T-helper 1 cell treated with Interleukin-12 subunit alpha and Interleukin-12 subunit beta and Interleukin-4 antibody, amounts not matched to agents 30 ng/mL and 1 ng/mL, for 36 hours (primary cell): ENCODE data around the gene POLD1. TPM values are rescaled to one million over a fixed set of nuclear protein-coding genes. Genes with fewer than 3 reads are reported as not detected.

ENCODE experiments used
- intact Hi-C: fragments of 100-400 bp; cut with micrococcal nuclease; formaldehyde crosslinking; loops from one replicate; pipeline ENCODE4 v1.15.1; 2024
- total RNA-seq: library from RNA; stranded (reverse); gene quantifications from 2 replicates; pipeline ENCODE4 v1.2.3, GENCODE V29; 2022

The POLD1 gene
- total RNA-seq, 1 donor from 2014 or later, result 105 TPM

- intact Hi-C loops, result no loop called here
Measured at GRCh38 chr19:50362656-50363424, 21.3 kb upstream of the POLD1 start.

DNA sequence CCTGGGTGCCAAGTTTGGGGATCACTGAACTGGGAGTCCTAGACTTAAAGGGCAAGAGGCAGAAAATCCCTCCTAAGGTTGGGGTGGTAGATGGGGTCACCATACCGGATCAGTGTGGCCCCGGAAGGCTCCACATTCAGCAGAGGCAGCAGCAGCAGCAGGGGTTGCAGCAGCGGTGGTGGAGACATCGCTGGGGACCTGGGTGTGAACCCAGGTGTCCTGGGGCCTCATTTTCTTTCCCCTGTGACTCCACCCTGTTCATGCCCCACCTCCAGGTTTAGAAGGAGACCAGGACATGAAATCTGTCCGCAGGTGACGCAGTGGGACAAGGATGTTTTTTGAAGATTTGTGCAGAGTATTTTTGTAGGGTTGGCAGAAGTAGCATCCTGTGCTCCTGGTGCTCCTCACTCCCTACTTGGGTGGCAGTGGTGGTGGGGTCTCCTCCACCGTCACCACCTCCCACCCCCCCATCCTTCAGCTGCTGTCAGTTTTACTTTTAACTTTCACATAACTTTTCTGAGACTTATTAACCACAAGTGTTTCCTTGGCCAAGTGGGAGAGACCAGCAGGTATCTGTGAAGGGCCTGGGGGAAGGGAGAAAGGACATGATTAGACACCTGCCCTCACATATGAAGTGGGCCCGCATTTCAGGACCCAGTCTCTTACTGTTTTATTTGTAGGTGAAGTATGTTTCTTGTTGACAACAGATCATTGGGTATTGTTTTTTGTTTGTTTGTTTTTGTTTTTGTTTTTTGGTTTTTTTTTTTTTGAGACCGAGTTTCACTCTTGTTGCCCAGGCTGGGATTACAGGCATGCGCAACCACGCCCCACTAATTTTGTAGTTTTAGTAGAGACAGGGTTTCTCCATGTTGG is 18.5 kb upstream of the POLD1 start, which contains the start of gene NAPSA:
Gene NAPSA (minus strand): TSS at position 206 of the 873 bp plus-strand sequence. CDS start 18 bp downstream, at position 188.
- intact Hi-C loops, result no loop called here

DNA sequence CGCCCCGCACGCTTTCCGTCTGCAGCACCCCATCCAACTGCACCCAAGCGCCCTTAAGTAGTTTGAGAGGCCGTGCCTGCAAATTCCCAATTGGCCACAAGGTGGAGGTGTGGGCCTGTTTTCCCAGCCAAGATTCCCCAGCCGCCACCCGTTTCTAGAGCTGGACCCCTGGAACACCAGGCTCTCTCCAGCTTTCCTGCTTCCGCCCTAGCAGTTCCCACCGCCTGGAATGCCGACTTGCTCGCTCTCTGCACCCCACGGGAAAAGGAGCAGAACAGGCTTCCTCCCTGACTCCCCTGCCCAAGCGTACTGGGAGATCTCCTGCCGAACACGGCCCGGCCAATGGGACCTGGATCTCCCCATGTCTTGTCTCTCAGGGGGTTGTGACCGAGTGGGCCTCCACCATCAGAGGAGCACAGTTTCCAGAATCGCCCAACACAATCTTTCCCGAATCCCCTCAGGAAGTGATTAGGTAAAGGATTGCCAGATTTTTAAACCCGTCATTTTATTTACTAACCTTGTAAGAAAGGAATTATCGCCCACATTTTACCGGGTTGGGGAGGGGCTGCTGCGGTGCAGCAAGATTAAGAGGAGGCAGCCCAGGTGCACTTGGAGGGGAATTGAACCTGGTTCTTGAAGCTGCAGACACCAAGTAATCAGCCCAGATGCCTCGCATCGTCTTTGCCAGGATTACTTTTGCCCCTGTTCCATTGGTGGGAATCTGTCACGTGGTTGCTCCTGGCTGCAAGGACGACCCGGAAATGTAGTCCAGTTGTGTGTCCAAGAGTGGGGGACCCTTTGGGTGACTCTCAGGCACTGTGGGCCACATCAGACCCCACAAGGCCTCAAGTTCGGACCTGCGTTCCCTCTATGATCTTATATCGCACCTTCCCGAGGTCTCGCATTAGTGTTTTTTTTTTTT is 15.2 kb upstream of the POLD1 start:
- intact Hi-C loops, result loop anchor here (1.0 to 2.0 kb wide), 8 partner anchors 7 to 414 kb away; partner anchors contain the start of genes EMC10, GARIN5A, NR1H2 and POLD1

DNA sequence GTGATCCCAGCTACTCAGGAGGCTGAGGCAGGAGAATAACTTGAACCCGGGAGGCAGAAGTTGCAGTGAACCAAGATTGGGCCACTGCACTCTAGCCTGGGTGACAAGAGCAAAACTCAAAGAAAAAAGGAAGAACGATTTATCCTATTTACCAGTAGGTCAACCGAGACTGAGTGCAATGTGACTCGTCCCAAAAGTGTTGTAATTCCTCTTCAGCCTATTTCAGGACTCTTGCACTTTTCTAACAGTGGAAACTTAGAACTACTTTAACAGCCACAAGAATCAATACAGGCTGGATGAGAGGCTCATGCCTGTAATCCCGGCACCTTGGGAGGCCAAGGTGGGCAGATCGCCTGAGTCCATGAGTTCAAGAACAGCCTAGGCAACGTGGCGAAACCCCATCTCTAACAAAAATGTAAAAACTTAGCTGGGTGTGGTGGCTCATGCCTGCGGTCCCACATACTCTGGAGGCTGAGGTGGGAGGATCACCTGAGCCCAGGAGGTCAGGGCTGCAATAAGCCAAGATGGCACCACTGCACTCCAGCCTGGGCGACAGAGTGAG is 12.2 kb upstream of the POLD1 start:
- intact Hi-C loops, result no loop called here

- intact Hi-C loops, result loop anchor here (1.0 to 2.0 kb wide), 13 partner anchors 8 to 508 kb away; partner anchors contain the start of genes AKT1S1, EMC10, GARIN5A and JOSD2
Measured at GRCh38 chr19:50376166-50377050, 7.7 kb upstream of the POLD1 start, which contains the start of gene NR1H2. NR1H2 (plus strand) TSS chr19:50376457; CDS start chr19:50377606, 1,149 bp downstream.

- intact Hi-C loops, result loop anchor here (2.0 kb wide), 5 partner anchors 54 to 508 kb away; partner anchors contain the start of genes AKT1S1 and TBC1D17
Measured at GRCh38 chr19:50377051-50377461, 7.1 kb upstream of the POLD1 start.

DNA sequence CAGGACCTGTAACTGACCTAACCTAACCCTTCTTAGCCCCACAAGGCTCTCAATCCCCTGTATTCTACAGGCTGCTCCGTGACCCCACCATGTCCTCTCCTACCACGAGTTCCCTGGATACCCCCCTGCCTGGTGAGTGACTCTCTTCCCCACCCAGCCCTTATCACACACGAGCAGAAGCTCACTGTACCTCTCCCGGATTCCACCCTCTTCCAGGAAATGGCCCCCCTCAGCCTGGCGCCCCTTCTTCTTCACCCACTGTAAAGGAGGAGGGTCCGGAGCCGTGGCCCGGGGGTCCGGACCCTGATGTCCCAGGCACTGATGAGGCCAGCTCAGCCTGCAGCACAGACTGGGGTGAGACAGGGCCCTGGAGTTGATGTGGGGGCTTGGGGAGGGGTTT is 6.6 kb upstream of the POLD1 start:
- intact Hi-C loops, result loop anchor here (2.0 kb wide), 5 partner anchors 53 to 509 kb away; partner anchors contain the start of genes AKT1S1 and TBC1D17

DNA sequence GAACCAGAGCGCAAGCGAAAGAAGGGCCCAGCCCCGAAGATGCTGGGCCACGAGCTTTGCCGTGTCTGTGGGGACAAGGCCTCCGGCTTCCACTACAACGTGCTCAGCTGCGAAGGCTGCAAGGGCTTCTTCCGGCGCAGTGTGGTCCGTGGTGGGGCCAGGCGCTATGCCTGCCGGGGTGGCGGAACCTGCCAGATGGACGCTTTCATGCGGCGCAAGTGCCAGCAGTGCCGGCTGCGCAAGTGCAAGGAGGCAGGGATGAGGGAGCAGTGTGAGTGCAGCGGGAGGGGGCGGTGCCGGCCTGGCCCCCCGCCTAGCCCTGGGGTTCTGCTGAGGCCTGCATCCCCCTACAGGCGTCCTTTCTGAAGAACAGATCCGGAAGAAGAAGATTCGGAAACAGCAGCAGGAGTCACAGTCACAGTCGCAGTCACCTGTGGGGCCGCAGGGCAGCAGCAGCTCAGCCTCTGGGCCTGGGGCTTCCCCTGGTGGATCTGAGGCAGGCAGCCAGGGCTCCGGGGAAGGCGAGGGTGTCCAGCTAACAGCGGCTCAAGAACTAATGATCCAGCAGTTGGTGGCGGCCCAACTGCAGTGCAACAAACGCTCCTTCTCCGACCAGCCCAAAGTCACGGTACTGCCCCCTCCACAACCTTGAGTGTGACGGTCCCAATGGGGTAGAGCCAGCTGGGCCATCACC is 5.8 kb upstream of the POLD1 start:
- intact Hi-C loops, result no loop called here

- intact Hi-C loops, result no loop called here
Measured at GRCh38 chr19:50378863-50379236, 5.3 kb upstream of the POLD1 start.

- intact Hi-C loops, result no loop called here
Measured at GRCh38 chr19:50379602-50380001, 4.5 kb upstream of the POLD1 start.

- intact Hi-C loops, result no loop called here
Measured at GRCh38 chr19:50380137-50380536, 4.0 kb upstream of the POLD1 start.

GRCh38 chr19:50380751-50381151 is 3.4 kb upstream of the POLD1 start:
- intact Hi-C loops, result no loop called here

- intact Hi-C loops, result no loop called here
Measured at GRCh38 chr19:50381881-50382729, 2.0 kb upstream of the POLD1 start.

DNA sequence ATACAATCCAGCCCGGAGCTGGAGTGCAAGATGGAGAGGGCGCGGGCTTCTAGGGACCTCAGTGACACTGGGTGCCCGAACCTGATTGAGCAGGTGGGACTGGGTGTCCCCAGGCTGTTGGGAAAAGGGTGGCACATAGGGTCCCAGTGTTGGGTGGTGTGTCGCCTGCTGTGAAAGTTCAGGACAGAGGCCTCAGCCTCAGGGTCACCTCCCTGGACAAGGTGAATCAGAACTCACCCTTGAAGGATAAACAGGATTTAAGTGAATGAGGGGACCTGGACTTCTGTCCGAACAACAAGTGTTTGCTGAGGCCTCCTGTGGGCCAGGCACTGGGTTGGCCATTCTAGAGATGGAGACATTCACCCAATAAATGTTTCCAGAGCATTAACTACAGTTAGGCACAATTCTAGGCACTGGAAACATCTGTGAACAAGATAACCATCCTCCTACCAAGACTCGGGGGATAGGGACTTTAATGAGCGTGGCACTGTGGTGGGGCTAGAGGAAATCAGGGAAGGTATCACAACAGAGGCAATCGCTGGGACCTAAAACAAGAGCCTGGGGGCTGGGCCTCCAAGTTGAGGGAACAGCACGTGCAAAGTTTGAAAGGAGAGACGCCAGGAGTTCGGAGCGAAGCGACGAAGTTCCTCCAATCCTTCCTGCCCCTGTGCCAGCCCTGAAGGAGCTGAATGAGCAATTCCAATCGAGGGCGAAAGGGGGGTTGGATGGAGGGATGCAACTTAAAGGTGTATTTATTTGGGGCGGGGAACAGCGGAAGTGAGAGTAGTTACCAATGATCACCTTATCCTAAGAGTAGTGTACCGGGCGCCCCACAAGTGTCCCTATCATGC is 921 bp upstream of the POLD1 start:
- intact Hi-C loops, result no loop called here

DNA sequence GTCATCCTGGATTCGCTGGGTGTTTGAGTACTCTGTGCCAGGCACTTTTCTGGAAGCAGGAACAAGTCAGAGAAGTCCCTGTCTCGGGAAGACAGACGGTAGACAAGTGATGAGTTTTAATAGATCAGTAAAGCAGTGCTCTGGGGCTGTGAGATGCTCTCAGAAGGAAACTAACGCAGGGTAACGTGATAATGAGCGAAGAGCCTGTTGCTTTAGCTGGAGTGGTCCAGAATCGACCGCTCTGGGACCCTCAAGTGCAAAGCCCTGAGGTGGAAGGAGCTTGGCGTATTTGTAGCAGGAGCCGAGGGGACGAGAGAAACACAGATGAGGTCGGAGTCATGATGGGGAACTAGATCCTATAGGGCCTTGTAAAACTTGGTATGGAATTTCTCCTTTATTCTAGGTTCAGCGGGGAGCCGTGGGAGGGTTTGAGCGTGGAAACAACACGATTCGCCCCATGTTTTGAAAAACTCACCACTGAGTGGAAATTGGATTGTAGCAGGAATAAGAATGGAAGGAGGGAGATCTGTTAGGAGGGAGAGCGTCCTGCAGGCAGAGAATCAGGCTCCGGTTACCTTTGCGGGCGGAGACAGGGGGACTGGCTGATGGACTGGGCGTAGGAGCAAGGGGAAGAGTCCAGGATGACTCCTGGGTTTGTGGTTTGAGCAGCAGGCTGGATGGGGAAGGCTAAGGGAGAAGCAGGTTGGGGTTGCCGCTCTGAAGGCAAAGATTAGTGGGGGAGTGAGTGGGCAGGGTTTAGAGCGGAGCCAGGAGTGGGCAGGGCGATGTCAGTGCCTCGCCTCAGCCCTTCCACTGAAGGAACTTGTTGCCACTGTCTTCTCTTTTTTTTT is 763 bp downstream of the POLD1 start:
- intact Hi-C loops, result loop anchor here (1.0 to 2.0 kb wide), 14 partner anchors 9 to 723 kb away; partner anchors contain the start of genes CTU1, EMC10, GARIN5A and JOSD2
